Measurements from ENCODE around the gene SLC7A5. TPM values are rescaled to one million over a fixed set of nuclear protein-coding genes. Genes with fewer than 3 reads are reported as not detected.

The SLC7A5 gene
- total and polyA plus RNA-seq, 2 of the 13 experiments (the other 11 are each of a cell fraction or from before 2014, with no cell fraction given): 79.6 to 155 TPM

DNA sequence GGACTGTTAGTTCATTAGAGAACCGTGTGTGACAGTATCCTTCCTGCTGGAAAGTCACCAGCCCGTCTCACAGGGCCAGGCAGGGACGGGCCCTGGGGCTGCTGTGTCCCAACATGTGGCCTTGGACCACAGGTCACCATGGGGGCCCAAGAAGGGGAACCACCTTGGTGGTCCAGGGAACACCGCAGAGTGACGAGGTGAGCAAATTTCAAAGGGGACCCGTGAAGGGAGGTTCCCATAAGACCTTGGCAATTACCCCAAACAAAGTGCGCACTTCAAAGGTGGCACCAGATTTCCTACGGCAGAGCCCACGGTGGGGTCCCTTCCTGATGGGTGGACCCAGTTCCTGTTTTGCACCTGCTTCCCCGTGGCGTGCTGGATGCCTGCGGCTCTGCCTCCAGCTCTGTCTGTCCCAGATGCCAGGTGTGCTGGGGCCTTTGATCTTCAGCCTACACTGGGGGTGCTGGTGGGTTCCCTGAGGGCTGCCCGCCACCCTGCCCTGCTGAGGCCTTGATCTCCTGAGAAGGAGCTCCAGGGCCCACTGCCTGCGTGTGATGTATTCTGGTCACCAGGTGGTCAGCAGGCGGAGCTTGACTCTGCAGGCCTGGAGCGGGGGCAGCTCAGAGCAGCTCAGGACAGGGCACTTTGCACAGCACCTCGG is 27.0 kb downstream of the SLC7A5 start (continued):
- no peak for TF ChIP-seq ZNF550 (CRISPR knock-in tag; IDR thresholded peaks at IDR 0.05; ENCODE audit: borderline replicate concordance)
- TF ChIP-seq, protein P1, sequence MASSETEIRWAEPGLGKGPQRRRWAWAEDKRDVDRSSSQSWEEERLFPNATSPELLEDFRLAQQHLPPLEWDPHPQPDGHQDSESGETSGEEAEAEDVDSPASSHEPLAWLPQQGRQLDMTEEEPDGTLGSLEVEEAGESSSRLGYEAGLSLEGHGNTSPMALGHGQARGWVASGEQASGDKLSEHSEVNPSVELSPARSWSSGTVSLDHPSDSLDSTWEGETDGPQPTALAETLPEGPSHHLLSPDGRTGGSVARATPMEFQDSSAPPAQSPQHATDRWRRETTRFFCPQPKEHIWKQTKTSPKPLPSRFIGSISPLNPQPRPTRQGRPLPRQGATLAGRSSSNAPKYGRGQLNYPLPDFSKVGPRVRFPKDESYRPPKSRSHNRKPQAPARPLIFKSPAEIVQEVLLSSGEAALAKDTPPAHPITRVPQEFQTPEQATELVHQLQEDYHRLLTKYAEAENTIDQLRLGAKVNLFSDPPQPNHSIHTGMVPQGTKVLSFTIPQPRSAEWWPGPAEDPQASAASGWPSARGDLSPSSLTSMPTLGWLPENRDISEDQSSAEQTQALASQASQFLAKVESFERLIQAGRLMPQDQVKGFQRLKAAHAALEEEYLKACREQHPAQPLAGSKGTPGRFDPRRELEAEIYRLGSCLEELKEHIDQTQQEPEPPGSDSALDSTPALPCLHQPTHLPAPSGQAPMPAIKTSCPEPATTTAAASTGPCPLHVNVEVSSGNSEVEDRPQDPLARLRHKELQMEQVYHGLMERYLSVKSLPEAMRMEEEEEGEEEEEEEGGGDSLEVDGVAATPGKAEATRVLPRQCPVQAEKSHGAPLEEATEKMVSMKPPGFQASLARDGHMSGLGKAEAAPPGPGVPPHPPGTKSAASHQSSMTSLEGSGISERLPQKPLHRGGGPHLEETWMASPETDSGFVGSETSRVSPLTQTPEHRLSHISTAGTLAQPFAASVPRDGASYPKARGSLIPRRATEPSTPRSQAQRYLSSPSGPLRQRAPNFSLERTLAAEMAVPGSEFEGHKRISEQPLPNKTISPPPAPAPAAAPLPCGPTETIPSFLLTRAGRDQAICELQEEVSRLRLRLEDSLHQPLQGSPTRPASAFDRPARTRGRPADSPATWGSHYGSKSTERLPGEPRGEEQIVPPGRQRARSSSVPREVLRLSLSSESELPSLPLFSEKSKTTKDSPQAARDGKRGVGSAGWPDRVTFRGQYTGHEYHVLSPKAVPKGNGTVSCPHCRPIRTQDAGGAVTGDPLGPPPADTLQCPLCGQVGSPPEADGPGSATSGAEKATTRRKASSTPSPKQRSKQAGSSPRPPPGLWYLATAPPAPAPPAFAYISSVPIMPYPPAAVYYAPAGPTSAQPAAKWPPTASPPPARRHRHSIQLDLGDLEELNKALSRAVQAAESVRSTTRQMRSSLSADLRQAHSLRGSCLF (CRISPR knock-in tag; IDR thresholded peaks at IDR 0.05; ENCODE audit: borderline replicate concordance): no peak
- TF ChIP-seq CREM (IDR thresholded peaks at IDR 0.05): peak; percentile 49; the same call in 1 of the 2 replicates
- TF ChIP-seq CREM (CRISPR knock-in tag; IDR thresholded peaks at IDR 0.05): no peak
- peak; percentile 15; the same call in 1 of the 2 replicates for TF ChIP-seq STAG1 (CRISPR knock-in tag; IDR thresholded peaks at IDR 0.05)
- no peak for TF ChIP-seq ZC3H4 (CRISPR knock-in tag; IDR thresholded peaks at IDR 0.05; ENCODE audit: borderline replicate concordance)
- peak; percentile 39; the same call in 1 of the 2 replicates for TF ChIP-seq HIC2 (CRISPR knock-in tag; IDR thresholded peaks at IDR 0.05; ENCODE audit: low read depth)
- no peak for TF ChIP-seq DNMT1 (CRISPR knock-in tag; IDR thresholded peaks at IDR 0.05)
- no peak for TF ChIP-seq CHD4 (IDR thresholded peaks at IDR 0.05; ENCODE audit: borderline replicate concordance, low read length)
- TF ChIP-seq ZBTB21 (CRISPR knock-in tag; IDR thresholded peaks at IDR 0.05): no peak
- TF ChIP-seq HMG20A (CRISPR knock-in tag; IDR thresholded peaks at IDR 0.05; ENCODE audit: borderline replicate concordance): no peak
- TF ChIP-seq ZNF549 (CRISPR knock-in tag; IDR thresholded peaks at IDR 0.05): no peak
- no peak for TF ChIP-seq GTF2F1 (IDR thresholded peaks at IDR 0.05; ENCODE audit: low read length)
- TF ChIP-seq ZNF335 (CRISPR knock-in tag; IDR thresholded peaks at IDR 0.05): no peak
- peak; percentile 1; the same call in 1 of the 2 replicates for TF ChIP-seq ZNF543 (CRISPR knock-in tag; IDR thresholded peaks at IDR 0.05)
- TF ChIP-seq, protein P2, sequence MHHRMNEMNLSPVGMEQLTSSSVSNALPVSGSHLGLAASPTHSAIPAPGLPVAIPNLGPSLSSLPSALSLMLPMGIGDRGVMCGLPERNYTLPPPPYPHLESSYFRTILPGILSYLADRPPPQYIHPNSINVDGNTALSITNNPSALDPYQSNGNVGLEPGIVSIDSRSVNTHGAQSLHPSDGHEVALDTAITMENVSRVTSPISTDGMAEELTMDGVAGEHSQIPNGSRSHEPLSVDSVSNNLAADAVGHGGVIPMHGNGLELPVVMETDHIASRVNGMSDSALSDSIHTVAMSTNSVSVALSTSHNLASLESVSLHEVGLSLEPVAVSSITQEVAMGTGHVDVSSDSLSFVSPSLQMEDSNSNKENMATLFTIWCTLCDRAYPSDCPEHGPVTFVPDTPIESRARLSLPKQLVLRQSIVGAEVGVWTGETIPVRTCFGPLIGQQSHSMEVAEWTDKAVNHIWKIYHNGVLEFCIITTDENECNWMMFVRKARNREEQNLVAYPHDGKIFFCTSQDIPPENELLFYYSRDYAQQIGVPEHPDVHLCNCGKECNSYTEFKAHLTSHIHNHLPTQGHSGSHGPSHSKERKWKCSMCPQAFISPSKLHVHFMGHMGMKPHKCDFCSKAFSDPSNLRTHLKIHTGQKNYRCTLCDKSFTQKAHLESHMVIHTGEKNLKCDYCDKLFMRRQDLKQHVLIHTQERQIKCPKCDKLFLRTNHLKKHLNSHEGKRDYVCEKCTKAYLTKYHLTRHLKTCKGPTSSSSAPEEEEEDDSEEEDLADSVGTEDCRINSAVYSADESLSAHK (CRISPR knock-in tag; IDR thresholded peaks at IDR 0.05; ENCODE audit: borderline replicate concordance): no peak
- TF ChIP-seq ZNF605 (CRISPR knock-in tag; IDR thresholded peaks at IDR 0.05): no peak; the same call in 1 of the 2 replicates
- no peak for TF ChIP-seq ZNF781 (CRISPR knock-in tag; IDR thresholded peaks at IDR 0.05; ENCODE audit: borderline replicate concordance, not compliant biosample characterization)
- TF ChIP-seq CENPT (CRISPR knock-in tag; IDR thresholded peaks at IDR 0.05; ENCODE audit: low read depth): no peak
- TF ChIP-seq XRCC5 (optimal IDR thresholded peaks at IDR 0.05; ENCODE audit: low read length): no peak
- TF ChIP-seq TEAD2 (CRISPR knock-in tag; IDR thresholded peaks at IDR 0.05): no peak
- peak; percentile 44; the same call in 1 of the 2 replicates for TF ChIP-seq TBX2 (CRISPR knock-in tag; IDR thresholded peaks at IDR 0.05; ENCODE audit: borderline replicate concordance)
